ENCODE data around the gene LCNL1.

- peak in 3 of 4 experiments; percentile 8 to 65 (median 48) for TF ChIP-seq CTCF (IDR thresholded peaks at IDR 0.05)
- TF ChIP-seq POLR2AphosphoS5 (IDR thresholded peaks at IDR 0.05), result peak; percentile 9
- TF ChIP-seq POLR2A (IDR thresholded peaks at IDR 0.05), result no peak
Observed at GRCh38 chr9:137028263-137029057, 45.7 kb downstream of the LCNL1 start.

Data from prostate gland (tissue), 2 donors.